Measurements from ENCODE around the gene LOX.

The LOX gene

GRCh38 chr5:122051569-122051968, 26.5 kb downstream of the LOX start:
- H3K79me2 ChIP-seq = no peaks in the 10 kb centered on the region
- H3K27me3 ChIP-seq (ENCODE audit: control insufficient read depth, insufficient read depth, low read length) = no peaks in the 10 kb centered on the region
- no peak overlapping the region for H3K4me2 ChIP-seq (ENCODE audit: low read length)
- no peak overlapping the region for H3K9ac ChIP-seq
- no peaks in the 10 kb centered on the region for H3K9me3 ChIP-seq (ENCODE audit: control insufficient read depth, low read length)
- H3K27ac ChIP-seq = no peak overlapping the region
- no peaks in the 10 kb centered on the region for H3K36me3 ChIP-seq (ENCODE audit: control insufficient read depth, insufficient read depth, low read length)
- no peak overlapping the region for H3K4me3 ChIP-seq (ENCODE audit: low read depth, low read length)
- TF ChIP-seq CTCF (IDR thresholded peaks at IDR 0.05) = no peak
- H2AFZ ChIP-seq = no peak overlapping the region
- no peaks in the 10 kb centered on the region for H3K4me1 ChIP-seq

- no peaks in the 10 kb centered on the region for H3K9me3 ChIP-seq (ENCODE audit: control insufficient read depth, low read length)
- no peak for TF ChIP-seq CTCF (IDR thresholded peaks at IDR 0.05)
- H3K79me2 ChIP-seq = no peaks in the 10 kb centered on the region
- H3K27me3 ChIP-seq (ENCODE audit: control insufficient read depth, insufficient read depth, low read length) = no peaks in the 10 kb centered on the region
- H3K4me1 ChIP-seq = no peaks in the 10 kb centered on the region
- no peak overlapping the region for H2AFZ ChIP-seq
- H3K4me3 ChIP-seq (ENCODE audit: low read depth, low read length) = no peak overlapping the region
- H3K27ac ChIP-seq = no peak overlapping the region
- H3K4me2 ChIP-seq (ENCODE audit: low read length) = no peak overlapping the region
- H3K36me3 ChIP-seq (ENCODE audit: control insufficient read depth, insufficient read depth, low read length) = no peaks in the 10 kb centered on the region
- H3K9ac ChIP-seq = no peak overlapping the region
These were observed 27.1 kb downstream of the LOX start for GRCh38 chr5:122050959-122051358.

- H3K9ac ChIP-seq = no peak overlapping the region
- no peaks in the 10 kb centered on the region for H3K27me3 ChIP-seq (ENCODE audit: control insufficient read depth, insufficient read depth, low read length)
- H3K36me3 ChIP-seq (ENCODE audit: control insufficient read depth, insufficient read depth, low read length) = no peaks in the 10 kb centered on the region
- H3K9me3 ChIP-seq (ENCODE audit: control insufficient read depth, low read length) = no peaks in the 10 kb centered on the region
- no peak overlapping the region for H2AFZ ChIP-seq
- H3K4me1 ChIP-seq = no peaks in the 10 kb centered on the region
- no peak for TF ChIP-seq CTCF (IDR thresholded peaks at IDR 0.05)
- H3K4me3 ChIP-seq (ENCODE audit: low read depth, low read length) = no peak overlapping the region
- no peak overlapping the region for H3K4me2 ChIP-seq (ENCODE audit: low read length)
- H3K79me2 ChIP-seq = no peaks in the 10 kb centered on the region
- no peak overlapping the region for H3K27ac ChIP-seq
These were observed 37.3 kb downstream of the LOX start for GRCh38 chr5:122040636-122041302.

GRCh38 chr5:122036326-122036725, 41.7 kb downstream of the LOX start:
- Histone ChIP-seq H3K4me3 (ENCODE audit: low read depth, low read length) (no peak overlapping the region), H3K27ac (no peak overlapping the region), H3K9ac (no peak overlapping the region), H3K79me2 (no peaks in the 10 kb centered on the region), H2AFZ (no peak overlapping the region), H3K36me3 (ENCODE audit: control insufficient read depth, insufficient read depth, low read length) (no peaks in the 10 kb centered on the region), H3K9me3 (ENCODE audit: control insufficient read depth, low read length) (no peaks in the 10 kb centered on the region), H3K27me3 (ENCODE audit: control insufficient read depth, insufficient read depth, low read length) (no peaks in the 10 kb centered on the region), H3K4me2 (ENCODE audit: low read length) (no peak overlapping the region), H3K4me1 (no peaks in the 10 kb centered on the region)
- TF ChIP-seq CTCF (IDR thresholded peaks at IDR 0.05) = no peak

- no peaks in the 10 kb centered on the region for H3K4me1 ChIP-seq
- no peak overlapping the region for H3K9ac ChIP-seq
- no peaks in the 10 kb centered on the region for H3K9me3 ChIP-seq (ENCODE audit: control insufficient read depth, low read length)
- no peaks in the 10 kb centered on the region for H3K27me3 ChIP-seq (ENCODE audit: control insufficient read depth, insufficient read depth, low read length)
- H2AFZ ChIP-seq = no peak overlapping the region
- no peak overlapping the region for H3K4me2 ChIP-seq (ENCODE audit: low read length)
- no peaks in the 10 kb centered on the region for H3K36me3 ChIP-seq (ENCODE audit: control insufficient read depth, insufficient read depth, low read length)
- no peak overlapping the region for H3K27ac ChIP-seq
- TF ChIP-seq CTCF (IDR thresholded peaks at IDR 0.05) = no peak
- H3K79me2 ChIP-seq = no peaks in the 10 kb centered on the region
- H3K4me3 ChIP-seq (ENCODE audit: low read depth, low read length) = no peak overlapping the region
These were observed 42.1 kb downstream of the LOX start for GRCh38 chr5:122035913-122036312.

Measured in parathyroid adenoma (tissue), 2 donors.